WI38 (cell line): ENCODE data around the gene MAK.

Experiments
- H3K4me3 ChIP-seq: 2 replicates; pipeline ENCODE4 v1.5.1; 2011; ENCODE audit warnings: low read depth, mild to moderate bottlenecking, control low read depth, low read length
- TF ChIP-seq, protein P1 (sequence below): IDR thresholded peaks from 2 replicates; pipeline ENCODE4 v1.5.1; 2012; ENCODE audit warnings: low read depth, mild to moderate bottlenecking, control low read depth, low read length

MAK gene

DNA sequence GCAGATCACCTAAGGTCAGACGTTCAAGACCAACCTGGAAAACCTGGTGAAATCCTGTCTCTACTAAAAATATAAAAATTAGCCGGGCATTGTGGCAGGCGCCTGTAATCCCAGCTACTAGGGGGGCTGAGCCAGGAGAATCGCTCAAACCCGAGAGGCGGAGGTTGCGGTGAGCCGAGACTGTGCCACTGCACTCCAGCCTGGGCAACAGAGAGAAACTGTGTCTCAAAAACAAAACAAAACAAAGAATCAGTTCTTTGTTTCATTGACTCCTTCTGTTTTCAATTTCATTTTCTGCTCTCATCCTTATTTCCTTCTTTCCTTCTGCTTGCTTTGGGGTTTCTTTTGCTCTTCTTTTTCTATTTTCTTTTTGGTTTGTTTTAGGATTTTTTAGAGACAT is 124.4 kb downstream of the MAK start:
- TF ChIP-seq, protein P1, sequence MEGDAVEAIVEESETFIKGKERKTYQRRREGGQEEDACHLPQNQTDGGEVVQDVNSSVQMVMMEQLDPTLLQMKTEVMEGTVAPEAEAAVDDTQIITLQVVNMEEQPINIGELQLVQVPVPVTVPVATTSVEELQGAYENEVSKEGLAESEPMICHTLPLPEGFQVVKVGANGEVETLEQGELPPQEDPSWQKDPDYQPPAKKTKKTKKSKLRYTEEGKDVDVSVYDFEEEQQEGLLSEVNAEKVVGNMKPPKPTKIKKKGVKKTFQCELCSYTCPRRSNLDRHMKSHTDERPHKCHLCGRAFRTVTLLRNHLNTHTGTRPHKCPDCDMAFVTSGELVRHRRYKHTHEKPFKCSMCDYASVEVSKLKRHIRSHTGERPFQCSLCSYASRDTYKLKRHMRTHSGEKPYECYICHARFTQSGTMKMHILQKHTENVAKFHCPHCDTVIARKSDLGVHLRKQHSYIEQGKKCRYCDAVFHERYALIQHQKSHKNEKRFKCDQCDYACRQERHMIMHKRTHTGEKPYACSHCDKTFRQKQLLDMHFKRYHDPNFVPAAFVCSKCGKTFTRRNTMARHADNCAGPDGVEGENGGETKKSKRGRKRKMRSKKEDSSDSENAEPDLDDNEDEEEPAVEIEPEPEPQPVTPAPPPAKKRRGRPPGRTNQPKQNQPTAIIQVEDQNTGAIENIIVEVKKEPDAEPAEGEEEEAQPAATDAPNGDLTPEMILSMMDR, result no peak
- H3K4me3 ChIP-seq, result no peak overlapping the region
